ENCODE results near the gene SWAP70. TPM values are rescaled to one million over a fixed set of nuclear protein-coding genes. Genes with fewer than 3 reads are reported as not detected.
A peak's percentile ranks its signal among the peaks of the same experiment; 100 is the strongest.

The SWAP70 gene
- total and polyA plus RNA-seq, 9 of the 15 experiments (the other 6 are each of a cell fraction or from before 2014, with no cell fraction given) = 1.7 to 4.9 (median 3.9) TPM

DNA sequence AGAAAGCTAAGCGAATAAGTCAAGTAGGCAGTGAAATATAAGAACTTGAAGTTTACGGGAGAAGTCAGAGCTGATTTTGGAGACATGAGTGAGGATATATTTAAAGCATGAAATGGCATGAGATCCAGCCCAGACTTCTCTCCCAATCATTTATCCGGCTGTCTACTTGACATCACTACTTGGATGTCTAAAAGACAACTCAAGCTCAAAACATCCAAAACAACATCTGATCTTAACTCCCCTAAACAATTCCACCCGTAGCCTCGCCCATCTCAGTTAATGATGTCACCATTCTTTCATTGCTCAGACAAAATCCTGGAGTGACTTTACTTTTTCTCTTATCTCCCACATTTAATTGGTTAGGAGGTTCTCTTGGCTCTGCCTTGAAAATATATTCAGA lies 45.9 kb upstream of the SWAP70 start (continued):
- TF ChIP-seq, protein P1, sequence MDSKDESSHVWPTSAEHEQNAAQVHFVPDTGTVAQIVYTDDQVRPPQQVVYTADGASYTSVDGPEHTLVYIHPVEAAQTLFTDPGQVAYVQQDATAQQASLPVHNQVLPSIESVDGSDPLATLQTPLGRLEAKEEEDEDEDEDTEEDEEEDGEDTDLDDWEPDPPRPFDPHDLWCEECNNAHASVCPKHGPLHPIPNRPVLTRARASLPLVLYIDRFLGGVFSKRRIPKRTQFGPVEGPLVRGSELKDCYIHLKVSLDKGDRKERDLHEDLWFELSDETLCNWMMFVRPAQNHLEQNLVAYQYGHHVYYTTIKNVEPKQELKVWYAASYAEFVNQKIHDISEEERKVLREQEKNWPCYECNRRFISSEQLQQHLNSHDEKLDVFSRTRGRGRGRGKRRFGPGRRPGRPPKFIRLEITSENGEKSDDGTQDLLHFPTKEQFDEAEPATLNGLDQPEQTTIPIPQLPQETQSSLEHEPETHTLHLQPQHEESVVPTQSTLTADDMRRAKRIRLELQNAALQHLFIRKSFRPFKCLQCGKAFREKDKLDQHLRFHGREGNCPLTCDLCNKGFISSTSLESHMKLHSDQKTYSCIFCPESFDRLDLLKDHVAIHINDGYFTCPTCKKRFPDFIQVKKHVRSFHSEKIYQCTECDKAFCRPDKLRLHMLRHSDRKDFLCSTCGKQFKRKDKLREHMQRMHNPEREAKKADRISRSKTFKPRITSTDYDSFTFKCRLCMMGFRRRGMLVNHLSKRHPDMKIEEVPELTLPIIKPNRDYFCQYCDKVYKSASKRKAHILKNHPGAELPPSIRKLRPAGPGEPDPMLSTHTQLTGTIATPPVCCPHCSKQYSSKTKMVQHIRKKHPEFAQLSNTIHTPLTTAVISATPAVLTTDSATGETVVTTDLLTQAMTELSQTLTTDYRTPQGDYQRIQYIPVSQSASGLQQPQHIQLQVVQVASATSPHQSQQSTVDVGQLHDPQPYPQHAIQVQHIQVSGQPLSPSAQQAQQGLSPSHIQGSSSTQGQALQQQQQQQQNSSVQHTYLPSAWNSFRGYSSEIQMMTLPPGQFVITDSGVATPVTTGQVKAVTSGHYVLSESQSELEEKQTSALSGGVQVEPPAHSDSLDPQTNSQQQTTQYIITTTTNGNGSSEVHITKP (IDR thresholded peaks at IDR 0.05; ENCODE audit: partially characterized antibody) = peak; percentile 75
- TF ChIP-seq ZNF217 (CRISPR knock-in tag; IDR thresholded peaks at IDR 0.05) (no peak), KAT8 (IDR thresholded peaks at IDR 0.05; ENCODE audit: low read depth) (no peak), MCM3 (IDR thresholded peaks at IDR 0.05) (no peak), GABPB1 (CRISPR knock-in tag; IDR thresholded peaks at IDR 0.05) (no peak), JUND (IDR thresholded peaks at IDR 0.05; ENCODE audit: borderline replicate concordance, low read depth, low read length) (peak; percentile 62; the same call in 1 of the 2 replicates), JUND (tag; IDR thresholded peaks at IDR 0.05; ENCODE audit: borderline replicate concordance, low read depth, low read length) (peak; percentile 73; the same call in 2 of the 3 replicates), CBFA2T2 (conservative IDR thresholded peaks at IDR 0.05) (no peak), HDAC8 (tag; IDR thresholded peaks at IDR 0.05) (no peak), KAT2B (IDR thresholded peaks at IDR 0.05; ENCODE audit: low read depth, low read length) (no peak), ARID2 (IDR thresholded peaks at IDR 0.05) (no peak), JUN (IDR thresholded peaks at IDR 0.05; ENCODE audit: borderline replicate concordance, low read depth, low read length) (0 out of 2 replicates have a peak, but pooled peaks have one; percentile 24), JUN (CRISPR knock-in tag; IDR thresholded peaks at IDR 0.05; ENCODE audit: borderline replicate concordance) (no peak), CREM (IDR thresholded peaks at IDR 0.05; ENCODE audit: low read depth) (no peak), ZNF766 (CRISPR knock-in tag; conservative IDR thresholded peaks at IDR 0.05) (no peak), NCOR1 (IDR thresholded peaks at IDR 0.05) (no peak), STAT5B (CRISPR knock-in tag; IDR thresholded peaks at IDR 0.05) (no peak), POLR3A (IDR thresholded peaks at IDR 0.05; ENCODE audit: borderline replicate concordance, extremely low read depth, insufficient read depth, insufficient read length) (no peak), HLTF (IDR thresholded peaks at IDR 0.05) (no peak), CXXC5 (CRISPR knock-in tag; IDR thresholded peaks at IDR 0.05) (no peak), MYC (IDR thresholded peaks at IDR 0.05; ENCODE audit: low read depth, low read length) (no peak), MYC (CRISPR knock-in tag; IDR thresholded peaks at IDR 0.05; ENCODE audit: borderline replicate concordance, low read depth) (no peak), STAT5A (IDR thresholded peaks at IDR 0.05; ENCODE audit: borderline replicate concordance, low read length) (no peak)
- TF ChIP-seq, protein P2, sequence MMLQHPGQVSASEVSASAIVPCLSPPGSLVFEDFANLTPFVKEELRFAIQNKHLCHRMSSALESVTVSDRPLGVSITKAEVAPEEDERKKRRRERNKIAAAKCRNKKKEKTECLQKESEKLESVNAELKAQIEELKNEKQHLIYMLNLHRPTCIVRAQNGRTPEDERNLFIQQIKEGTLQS (IDR thresholded peaks at IDR 0.05) = peak; percentile 88
- TF ChIP-seq, protein P2 (CRISPR knock-in tag; conservative IDR thresholded peaks at IDR 0.05) = no peak
- TF ChIP-seq, protein P3, sequence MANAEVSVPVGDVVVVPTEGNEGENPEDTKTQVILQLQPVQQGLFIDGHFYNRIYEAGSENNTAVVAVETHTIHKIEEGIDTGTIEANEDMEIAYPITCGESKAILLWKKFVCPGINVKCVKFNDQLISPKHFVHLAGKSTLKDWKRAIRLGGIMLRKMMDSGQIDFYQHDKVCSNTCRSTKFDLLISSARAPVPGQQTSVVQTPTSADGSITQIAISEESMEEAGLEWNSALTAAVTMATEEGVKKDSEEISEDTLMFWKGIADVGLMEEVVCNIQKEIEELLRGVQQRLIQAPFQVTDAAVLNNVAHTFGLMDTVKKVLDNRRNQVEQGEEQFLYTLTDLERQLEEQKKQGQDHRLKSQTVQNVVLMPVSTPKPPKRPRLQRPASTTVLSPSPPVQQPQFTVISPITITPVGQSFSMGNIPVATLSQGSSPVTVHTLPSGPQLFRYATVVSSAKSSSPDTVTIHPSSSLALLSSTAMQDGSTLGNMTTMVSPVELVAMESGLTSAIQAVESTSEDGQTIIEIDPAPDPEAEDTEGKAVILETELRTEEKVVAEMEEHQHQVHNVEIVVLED (CRISPR knock-in tag; IDR thresholded peaks at IDR 0.05) = no peak

Data from K562 (cell line).